ENCODE measurements around the gene SLC25A52.
"Not testable (repeated sequence)": the region's sequence is repeated elsewhere in the genome, so short reads cannot be mapped to it uniquely, and the experiment has no call there.

SLC25A52 gene

DNA sequence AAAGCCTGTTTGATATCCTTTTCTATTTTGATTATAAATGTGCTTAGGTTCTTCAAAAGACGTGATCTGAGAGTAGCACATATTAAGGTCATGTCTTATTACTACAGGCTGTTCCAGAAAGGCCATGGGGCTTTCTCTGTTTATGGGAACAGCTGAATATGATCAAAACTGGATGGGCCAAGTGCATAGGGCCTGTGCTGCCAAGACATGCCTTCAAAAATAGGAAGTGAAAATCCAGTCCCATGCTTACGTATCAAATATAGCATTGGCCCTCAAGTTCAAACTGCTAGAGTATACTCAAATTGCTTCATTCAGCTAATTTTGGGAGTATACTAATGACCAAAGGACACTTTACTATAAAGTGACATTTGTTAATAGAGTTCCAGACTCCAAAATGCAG lies 24.1 kb downstream of the SLC25A52 start:
- Histone ChIP-seq H3K36me3 (replicated peaks; ENCODE audit: low read depth, low read length) (no peaks in the 10 kb centered on the region), H3K79me2 (ENCODE audit: low read length) (no peaks in the 10 kb centered on the region), H2AFZ (ENCODE audit: low read depth, low read length) (no peak overlapping the region), H3K9ac (ENCODE audit: low read length) (no peak overlapping the region), H3K4me3 (ENCODE audit: low read length) (no peak overlapping the region), H3K4me2 (ENCODE audit: low read length) (no peak overlapping the region), H3K27ac (ENCODE audit: low read length) (no peak overlapping the region), H3K4me1 (ENCODE audit: low read length) (peaks cover 12% of the 10 kb centered on the region), H3K27me3 (ENCODE audit: low read depth, low read length) (no peaks in the 10 kb centered on the region), H4K20me1 (ENCODE audit: insufficient read depth, low read length) (no peaks in the 10 kb centered on the region), H3K9me3 (ENCODE audit: insufficient read depth, low read length) (no peaks in the 10 kb centered on the region)
- no peak for TF ChIP-seq EZH2phosphoT487 (IDR thresholded peaks at IDR 0.05; ENCODE audit: low read depth)
- TF ChIP-seq, protein P1, sequence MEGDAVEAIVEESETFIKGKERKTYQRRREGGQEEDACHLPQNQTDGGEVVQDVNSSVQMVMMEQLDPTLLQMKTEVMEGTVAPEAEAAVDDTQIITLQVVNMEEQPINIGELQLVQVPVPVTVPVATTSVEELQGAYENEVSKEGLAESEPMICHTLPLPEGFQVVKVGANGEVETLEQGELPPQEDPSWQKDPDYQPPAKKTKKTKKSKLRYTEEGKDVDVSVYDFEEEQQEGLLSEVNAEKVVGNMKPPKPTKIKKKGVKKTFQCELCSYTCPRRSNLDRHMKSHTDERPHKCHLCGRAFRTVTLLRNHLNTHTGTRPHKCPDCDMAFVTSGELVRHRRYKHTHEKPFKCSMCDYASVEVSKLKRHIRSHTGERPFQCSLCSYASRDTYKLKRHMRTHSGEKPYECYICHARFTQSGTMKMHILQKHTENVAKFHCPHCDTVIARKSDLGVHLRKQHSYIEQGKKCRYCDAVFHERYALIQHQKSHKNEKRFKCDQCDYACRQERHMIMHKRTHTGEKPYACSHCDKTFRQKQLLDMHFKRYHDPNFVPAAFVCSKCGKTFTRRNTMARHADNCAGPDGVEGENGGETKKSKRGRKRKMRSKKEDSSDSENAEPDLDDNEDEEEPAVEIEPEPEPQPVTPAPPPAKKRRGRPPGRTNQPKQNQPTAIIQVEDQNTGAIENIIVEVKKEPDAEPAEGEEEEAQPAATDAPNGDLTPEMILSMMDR (IDR thresholded peaks at IDR 0.05; ENCODE audit: low read depth, low read length) = no peak

DNA sequence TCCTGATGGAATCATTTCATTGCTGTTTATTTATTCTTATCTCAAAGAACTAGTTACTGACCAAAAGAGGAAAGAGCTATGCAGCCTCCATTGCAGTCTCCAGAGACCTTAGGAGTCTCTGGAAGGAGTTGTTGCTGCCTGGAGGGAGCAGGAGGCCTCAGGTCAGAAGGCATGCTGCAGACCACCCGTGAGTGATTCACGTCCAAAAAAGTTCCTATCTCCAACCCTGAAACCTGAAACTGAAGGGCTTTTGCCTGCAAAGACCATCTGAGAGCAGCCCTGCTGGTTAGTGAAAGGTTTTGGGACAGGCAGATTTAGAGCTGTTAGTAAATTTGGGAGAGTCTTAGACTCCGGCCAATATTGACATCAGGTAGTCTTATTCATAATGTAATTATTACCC lies 29.1 kb downstream of the SLC25A52 start:
- Histone ChIP-seq H3K36me3 (replicated peaks; ENCODE audit: low read depth, low read length) (no peaks in the 10 kb centered on the region), H3K9me3 (ENCODE audit: insufficient read depth, low read length) (no peaks in the 10 kb centered on the region), H4K20me1 (ENCODE audit: insufficient read depth, low read length) (no peaks in the 10 kb centered on the region), H3K4me2 (ENCODE audit: low read length) (no peak overlapping the region), H3K27me3 (ENCODE audit: low read depth, low read length) (no peaks in the 10 kb centered on the region; the same call in 1 of the 2 replicates), H3K79me2 (ENCODE audit: low read length) (no peaks in the 10 kb centered on the region), H2AFZ (ENCODE audit: low read depth, low read length) (no peak overlapping the region), H3K4me1 (ENCODE audit: low read length) (peaks cover 4% of the 10 kb centered on the region), H3K27ac (ENCODE audit: low read length) (no peak overlapping the region), H3K9ac (ENCODE audit: low read length) (no peak overlapping the region), H3K4me3 (ENCODE audit: low read length) (no peak overlapping the region)
- TF ChIP-seq, protein P1 (IDR thresholded peaks at IDR 0.05; ENCODE audit: low read depth, low read length) = no peak
- no peak for TF ChIP-seq EZH2phosphoT487 (IDR thresholded peaks at IDR 0.05; ENCODE audit: low read depth)

DNA sequence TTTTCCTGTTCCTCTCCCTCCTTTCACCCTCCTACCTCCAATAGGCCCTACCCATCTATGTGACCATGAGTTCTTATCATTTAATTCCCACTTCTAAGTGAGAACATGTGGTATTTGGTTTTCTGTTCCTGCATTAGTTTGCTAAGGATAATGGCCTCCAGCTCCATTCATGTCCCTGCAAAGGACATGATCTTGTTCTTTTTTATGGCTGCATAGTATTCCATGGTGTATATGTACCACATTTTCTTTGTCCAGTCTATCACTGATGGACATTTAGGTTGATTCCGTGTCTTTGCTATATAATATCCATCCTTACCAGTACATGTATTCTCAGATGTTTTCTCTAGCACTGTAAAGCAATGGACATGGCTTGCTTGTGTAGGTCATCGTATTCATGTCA lies 31.5 kb downstream of the SLC25A52 start:
- H3K4me1 ChIP-seq (ENCODE audit: low read length); H3K79me2 ChIP-seq (ENCODE audit: low read length); H3K27me3 ChIP-seq (ENCODE audit: low read depth, low read length); H3K36me3 ChIP-seq (replicated peaks; ENCODE audit: low read depth, low read length); H3K4me3 ChIP-seq (ENCODE audit: low read length); H3K9me3 ChIP-seq (ENCODE audit: insufficient read depth, low read length); H2AFZ ChIP-seq (ENCODE audit: low read depth, low read length); H4K20me1 ChIP-seq (ENCODE audit: insufficient read depth, low read length); H3K27ac ChIP-seq (ENCODE audit: low read length); H3K4me2 ChIP-seq (ENCODE audit: low read length); H3K9ac ChIP-seq (ENCODE audit: low read length): not testable (repeated sequence)

DNA sequence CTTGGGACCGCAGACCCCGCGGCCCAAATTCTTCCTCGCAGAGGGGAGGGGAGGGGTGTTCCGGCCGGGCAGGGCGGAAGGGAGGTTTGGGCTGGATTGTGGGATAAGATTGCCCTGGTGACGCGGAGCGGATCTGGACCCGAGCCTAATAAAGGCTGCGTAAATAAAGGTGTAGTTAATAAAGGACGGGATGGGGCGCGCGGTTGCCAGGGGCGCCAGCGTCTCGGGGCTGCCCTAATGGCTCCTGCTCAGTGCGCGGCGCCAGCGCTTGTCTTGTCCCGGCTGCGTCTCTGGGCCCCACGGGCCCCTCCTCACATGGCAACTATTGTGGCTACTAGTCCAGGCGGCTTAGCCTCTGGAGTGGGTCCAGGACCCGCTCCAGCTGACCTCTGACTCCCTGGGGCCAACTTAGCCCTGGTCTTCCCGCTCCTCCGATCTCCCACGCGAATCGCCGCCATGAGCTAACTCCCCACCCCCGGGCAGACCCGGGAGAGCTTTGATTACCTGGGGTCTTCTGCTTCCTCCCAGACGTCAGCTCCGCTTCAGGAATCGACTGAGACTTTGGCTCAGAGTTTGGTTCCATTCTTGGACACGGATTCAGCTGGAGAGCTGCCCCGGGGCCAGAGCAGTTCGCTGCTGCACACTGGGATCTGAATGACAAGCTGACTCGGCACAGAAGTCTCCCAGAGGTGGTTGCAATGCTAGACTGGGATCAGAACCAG lies 36.5 kb downstream of the SLC25A52 start:
- H3K79me2 ChIP-seq (ENCODE audit: low read length) = no peaks in the 10 kb centered on the region
- no peak overlapping the region for H2AFZ ChIP-seq (ENCODE audit: low read depth, low read length)
- H3K9ac ChIP-seq (ENCODE audit: low read length) = no peak overlapping the region
- H3K4me3 ChIP-seq (ENCODE audit: low read length) = no peak overlapping the region
- no peaks in the 10 kb centered on the region for H3K4me1 ChIP-seq (ENCODE audit: low read length)
- H3K27ac ChIP-seq (ENCODE audit: low read length) = no peak overlapping the region
- H4K20me1 ChIP-seq (ENCODE audit: insufficient read depth, low read length) = no peaks in the 10 kb centered on the region
- no peaks in the 10 kb centered on the region for H3K9me3 ChIP-seq (ENCODE audit: insufficient read depth, low read length)
- H3K4me2 ChIP-seq (ENCODE audit: low read length) = no peak overlapping the region
- no peaks in the 10 kb centered on the region; the same call in 1 of the 2 replicates for H3K27me3 ChIP-seq (ENCODE audit: low read depth, low read length)
- no peaks in the 10 kb centered on the region for H3K36me3 ChIP-seq (replicated peaks; ENCODE audit: low read depth, low read length)
- TF ChIP-seq EZH2phosphoT487 (IDR thresholded peaks at IDR 0.05; ENCODE audit: low read depth) = no peak
- TF ChIP-seq, protein P1 (IDR thresholded peaks at IDR 0.05; ENCODE audit: low read depth, low read length) = no peak

Measured in OCI-LY3 (cell line).